RWPE1 (cell line): ENCODE results near the gene KCNH1.

Experiments used
- CTCF ChIA-PET: fragments of 350-600 bp; sonication (Branson Sonifier 250); formaldehyde crosslinking; extraction: SDS; loops from one replicate; lab custom pipeline; 2021; lab: Yijun Ruan, JAX
- POLR2A ChIA-PET: fragments of 400-600 bp; formaldehyde crosslinking; extraction: SDS; loops from one replicate; lab custom pipeline; 2020; ENCODE audit warnings: antibody characterized with exemption; ENCODE audit not compliant: low non-redundant PET; lab: Yijun Ruan, JAX
- DNase-seq: peaks from one replicate; pipeline ENCODE4 v3.0.0; 2012; ENCODE audit warnings: low spot score
- H3K27ac ChIP-seq: fragments of 450-650 bp; 2 replicates; pipeline ENCODE4 v1.5.1; 2017
- CTCF ChIP-seq: fragments of 450-650 bp; conservative IDR thresholded peaks from 2 replicates; pipeline ENCODE4 v1.5.1; 2017; ENCODE audit warnings: low read depth, mild to moderate bottlenecking

KCNH1 gene

GRCh38 chr1:211158866-211159265, 24.9 kb upstream of the KCNH1 start:
- H3K27ac ChIP-seq, result no peak overlapping the region
- ChIA-PET CTCF (no interaction called here), POLR2A (no interaction called here)
- DNase-seq, result no peak
- no peak for TF ChIP-seq CTCF

DNA sequence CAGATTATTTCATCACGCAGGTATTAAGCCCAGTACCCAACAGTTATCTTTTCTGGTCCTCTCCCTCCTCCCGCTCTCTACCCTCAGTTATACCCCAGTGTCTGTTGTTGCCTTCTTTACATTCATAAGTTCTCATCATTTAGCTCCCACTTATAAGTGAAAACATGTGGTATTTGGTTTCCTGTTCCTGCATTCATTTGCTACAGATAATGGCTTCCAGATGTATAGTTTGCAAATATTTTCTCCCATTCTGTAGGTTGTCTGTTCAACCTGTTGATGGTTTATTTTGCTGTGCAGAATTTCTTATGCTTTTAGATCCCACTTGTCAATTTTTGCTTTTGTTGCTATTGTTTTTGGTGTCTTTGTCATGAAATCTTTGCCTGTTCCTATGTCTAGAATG, 21.1 kb upstream of the KCNH1 start:
- ChIA-PET CTCF (no interaction called here), POLR2A (no interaction called here)
- no peak for TF ChIP-seq CTCF
- H3K27ac ChIP-seq, result no peak overlapping the region
- DNase-seq, result no peak

DNA sequence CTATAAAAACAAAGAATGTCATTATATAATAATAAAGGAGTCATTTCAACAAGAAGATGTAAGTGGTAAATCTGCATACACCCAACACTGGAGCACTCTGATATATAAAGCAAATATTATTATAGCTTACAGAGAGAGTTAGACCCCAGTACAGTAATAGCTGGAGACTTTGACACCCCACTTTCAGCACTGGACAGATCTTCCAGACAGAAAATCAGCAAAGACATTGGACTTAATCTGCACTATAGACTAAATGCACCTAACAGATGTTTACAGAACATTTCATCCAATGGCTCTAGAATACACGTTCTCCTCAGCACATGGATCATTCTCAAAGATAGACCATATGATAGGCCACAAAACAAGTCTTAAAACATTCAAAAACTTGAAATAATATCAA, 20.0 kb upstream of the KCNH1 start:
- CTCF ChIA-PET, result interaction anchor here (0.6 kb wide), 1 partner anchor 138 kb away, joined by 3 read pairs; no protein-coding TSS in a partner anchor
- no peak for DNase-seq
- H3K27ac ChIP-seq, result no peak overlapping the region
- POLR2A ChIA-PET, result no interaction called here
- TF ChIP-seq CTCF, result no peak

DNA sequence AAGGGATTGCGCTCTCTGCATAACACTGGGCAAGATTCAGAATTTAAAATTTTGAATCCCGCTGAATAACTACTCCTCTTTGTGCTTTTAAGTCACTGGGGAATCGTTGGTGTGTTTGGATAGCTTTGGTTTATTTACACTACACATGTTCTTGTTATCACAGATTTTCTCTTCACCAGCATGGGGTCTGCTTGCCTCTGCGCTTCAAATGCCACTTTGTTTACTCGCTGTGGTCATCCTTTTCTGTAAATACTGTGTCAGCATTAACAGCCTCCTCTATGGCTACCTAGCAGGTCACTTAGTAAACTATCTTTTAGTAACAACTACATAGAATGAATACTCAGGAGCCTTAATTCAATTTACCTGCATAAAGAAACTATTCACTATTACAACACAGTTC, 14.4 kb upstream of the KCNH1 start:
- POLR2A ChIA-PET, result no interaction called here
- H3K27ac ChIP-seq, result no peak overlapping the region
- CTCF ChIA-PET, result no interaction called here
- no peak for TF ChIP-seq CTCF
- no peak for DNase-seq

- ChIA-PET POLR2A (interaction anchor here (0.7 kb wide), 1 partner anchor 178 kb away, joined by 8 read pairs; no protein-coding TSS in a partner anchor), CTCF (no interaction called here)
- no peak for TF ChIP-seq CTCF
- no peak for DNase-seq
- no peak overlapping the region for H3K27ac ChIP-seq
These were observed 12.0 kb upstream of the KCNH1 start for GRCh38 chr1:211145944-211146343.

- ChIA-PET POLR2A (no interaction called here), CTCF (interaction anchor here (0.6 to 1.1 kb wide), 7 partner anchors 45 to 835 kb away, joined by 3 to 6 read pairs (median 3); partner anchors contain the start of gene RCOR3)
- H3K27ac ChIP-seq, result no peak overlapping the region
- TF ChIP-seq CTCF, result peak; percentile 78
- peak; percentile 48 for DNase-seq
These were observed 1.5 kb upstream of the KCNH1 start for GRCh38 chr1:211135342-211135950.
